Neural progenitor cell (in vitro differentiated cells): ENCODE results near the gene TXNDC11. TPM values are rescaled to one million over a fixed set of nuclear protein-coding genes. Genes with fewer than 3 reads are reported as not detected.

Experiments used
- DNase-seq: peaks from one replicate; pipeline ENCODE4 v3.0.0-alpha.2; 2016; ENCODE audit warnings: low spot score
- H2AFZ ChIP-seq: fragments of 200-600 bp; sonication (generic); replicated peaks from 2 replicates; pipeline ENCODE4 v1.6.1; 2016; ENCODE audit warnings: antibody characterized with exemption
- H3F3A ChIP-seq: fragments of 200-600 bp; sonication (generic); 2 replicates; pipeline ENCODE4 v1.6.1; 2016; ENCODE audit warnings: antibody characterized with exemption, low read depth
- H3K27ac ChIP-seq: fragments of 200-600 bp; sonication (generic); 2 replicates; pipeline ENCODE4 v1.5.1; 2016; ENCODE audit warnings: mild to moderate bottlenecking
- H3K27me3 ChIP-seq: fragments of 200-600 bp; sonication (generic); 2 replicates; pipeline ENCODE4 v1.6.1; 2016; ENCODE audit warnings: mild to moderate bottlenecking, moderate library complexity
- H3K36me3 ChIP-seq: fragments of 200-600 bp; sonication (generic); 2 replicates; pipeline ENCODE4 v1.5.1; 2016
- H3K4me1 ChIP-seq: fragments of 200-600 bp; sonication (generic); 2 replicates; pipeline ENCODE4 v1.6.1; 2016; ENCODE audit warnings: mixed run types
- H3K4me2 ChIP-seq: fragments of 200-600 bp; sonication (generic); 2 replicates; pipeline ENCODE4 v1.6.1; 2016
- H3K4me3 ChIP-seq: fragments of 200-600 bp; sonication (generic); 2 replicates; pipeline ENCODE4 v1.5.1; 2016
- H3K79me2 ChIP-seq: fragments of 200-600 bp; sonication (generic); 2 replicates; pipeline ENCODE4 v1.6.1; 2016; ENCODE audit warnings: low read depth
- H3K9ac ChIP-seq: fragments of 200-600 bp; sonication (generic); 2 replicates; pipeline ENCODE4 v1.6.1; 2016
- H3K9me3 ChIP-seq: fragments of 200-600 bp; sonication (generic); 2 replicates; pipeline ENCODE4 v1.5.1; 2016; ENCODE audit warnings: low read depth
- H4K20me1 ChIP-seq: fragments of 200-600 bp; sonication (generic); 2 replicates; pipeline ENCODE4 v1.6.1; 2016; ENCODE audit warnings: low read depth
- H3K27ac Mint-ChIP-seq: 3 replicates; pipeline ENCODE4 v1.8.0; 2021; ENCODE audit warnings: mixed read lengths
- H3K27me3 Mint-ChIP-seq: 2 replicates; pipeline ENCODE4 v1.8.0; 2022; ENCODE audit warnings: low read depth, mild to moderate bottlenecking, inconsistent platforms, moderate library complexity, mixed read lengths; ENCODE audit not compliant: insufficient read depth
- H3K36me3 Mint-ChIP-seq: 3 replicates; pipeline ENCODE4 v1.8.0; 2021; ENCODE audit warnings: mixed read lengths
- H3K4me1 Mint-ChIP-seq: 3 replicates; pipeline ENCODE4 v1.8.0; 2021; ENCODE audit warnings: mixed read lengths
- H3K4me3 Mint-ChIP-seq: 3 replicates; pipeline ENCODE4 v1.8.0; 2021; ENCODE audit warnings: mild to moderate bottlenecking, moderate library complexity, mixed read lengths
- H3K9me3 Mint-ChIP-seq: 3 replicates; pipeline ENCODE4 v1.8.0; 2020; ENCODE audit warnings: mixed read lengths
- CTCF ChIP-seq: fragments of 200-600 bp; sonication (generic); IDR thresholded peaks from 2 replicates; pipeline ENCODE4 v1.5.1; 2017; ENCODE audit warnings: antibody characterized with exemption, mild to moderate bottlenecking
- EZH2 ChIP-seq: fragments of 200-600 bp; sonication (generic); IDR thresholded peaks from 2 replicates; pipeline ENCODE4 v1.6.1; 2017; ENCODE audit warnings: antibody characterized with exemption, mild to moderate bottlenecking, moderate library complexity
- EZH2phosphoT487 ChIP-seq: fragments of 200-600 bp; sonication (generic); IDR thresholded peaks from 2 replicates; pipeline ENCODE4 v1.6.1; 2017; ENCODE audit warnings: antibody characterized with exemption
- total RNA-seq: library from RNA; depleted of rRNA; stranded (reverse); fragments of >200 nt; gene quantifications from 2 replicates; pipeline ENCODE4 v1.2.3, GENCODE V29; 2015; ENCODE audit warnings: low replicate concordance

The TXNDC11 gene
- total RNA-seq, 1 donor from 2014 or later: 7.4 TPM

GRCh38 chr16:11734653-11735043, 8.0 kb downstream of the TXNDC11 start:
- no peak overlapping the region for H3K4me3 Mint-ChIP-seq
- H3K4me1 Mint-ChIP-seq: peaks cover 21% of the 10 kb centered on the region
- Histone ChIP-seq H3K36me3 (no peaks in the 10 kb centered on the region), H3K27me3 (no peaks in the 10 kb centered on the region), H3K4me3 (no peak overlapping the region), H3K4me1 (no peaks in the 10 kb centered on the region), H3K9ac (no peak overlapping the region), H3K4me2 (no peak overlapping the region), H2AFZ (no peak overlapping the region), H3K9me3 (no peaks in the 10 kb centered on the region), H3F3A (no peaks in the 10 kb centered on the region), H3K27ac (no peak overlapping the region), H3K79me2 (peaks cover 13% of the 10 kb centered on the region), H4K20me1 (peaks cover 27% of the 10 kb centered on the region)
- no peak overlapping the region for H3K27ac Mint-ChIP-seq
- H3K36me3 Mint-ChIP-seq: peaks cover 18% of the 10 kb centered on the region
- no peak for DNase-seq
- no peaks in the 10 kb centered on the region for H3K27me3 Mint-ChIP-seq
- H3K9me3 Mint-ChIP-seq: no peaks in the 10 kb centered on the region
- no peak for TF ChIP-seq CTCF
- no peak for TF ChIP-seq EZH2

GRCh38 chr16:11734025-11734652, 8.5 kb downstream of the TXNDC11 start:
- peaks cover 11% of the 10 kb centered on the region for H3K79me2 ChIP-seq
- no peak overlapping the region for H3K4me3 ChIP-seq
- DNase-seq: no peak
- no peaks in the 10 kb centered on the region for H3K27me3 ChIP-seq
- no peaks in the 10 kb centered on the region for H3K4me1 ChIP-seq
- no peak overlapping the region for H3K4me2 ChIP-seq
- H3K27ac ChIP-seq: no peak overlapping the region
- TF ChIP-seq EZH2 (no peak), EZH2phosphoT487 (no peak), CTCF (no peak)
- Mint-ChIP-seq H3K9me3 (no peaks in the 10 kb centered on the region), H3K36me3 (peaks cover 22% of the 10 kb centered on the region), H3K27ac (no peak overlapping the region), H3K4me3 (no peak overlapping the region), H3K4me1 (peaks cover 21% of the 10 kb centered on the region), H3K27me3 (no peaks in the 10 kb centered on the region)
- no peaks in the 10 kb centered on the region for H3F3A ChIP-seq
- peaks cover 27% of the 10 kb centered on the region for H4K20me1 ChIP-seq
- H3K36me3 ChIP-seq: no peaks in the 10 kb centered on the region
- no peak overlapping the region for H2AFZ ChIP-seq
- H3K9me3 ChIP-seq: no peaks in the 10 kb centered on the region
- no peak overlapping the region for H3K9ac ChIP-seq

- H3K27ac ChIP-seq: no peak overlapping the region
- H2AFZ ChIP-seq: no peak overlapping the region
- no peak overlapping the region for H3K9ac ChIP-seq
- Mint-ChIP-seq H3K4me3 (no peak overlapping the region), H3K36me3 (peaks cover 18% of the 10 kb centered on the region), H3K27ac (no peak overlapping the region), H3K27me3 (no peaks in the 10 kb centered on the region), H3K9me3 (no peaks in the 10 kb centered on the region), H3K4me1 (peaks cover 10% of the 10 kb centered on the region)
- DNase-seq: no peak
- H3K27me3 ChIP-seq: no peaks in the 10 kb centered on the region
- H3K4me3 ChIP-seq: no peak overlapping the region
- no peaks in the 10 kb centered on the region for H3K36me3 ChIP-seq
- H3K9me3 ChIP-seq: no peaks in the 10 kb centered on the region
- no peaks in the 10 kb centered on the region for H3K4me1 ChIP-seq
- TF ChIP-seq EZH2phosphoT487: no peak
- TF ChIP-seq CTCF: no peak
- TF ChIP-seq EZH2: no peak
- H4K20me1 ChIP-seq: peaks cover 13% of the 10 kb centered on the region
- no peak overlapping the region for H3K4me2 ChIP-seq
- no peaks in the 10 kb centered on the region for H3F3A ChIP-seq
- no peaks in the 10 kb centered on the region for H3K79me2 ChIP-seq
Observed at GRCh38 chr16:11731222-11731621, 11.4 kb downstream of the TXNDC11 start.
